GM20000 (cell line): ENCODE data around the gene ASTN1.
"Not testable (repeated sequence)": the region's sequence is repeated elsewhere in the genome, so short reads cannot be mapped to it uniquely, and the experiment has no call there.

Experiments
- DNase-seq: peaks from one replicate; pipeline ENCODE4 v3.0.0; 2012; ENCODE audit warnings: low spot score
- TF ChIP-seq, protein P1 (sequence below): IDR thresholded peaks from 2 replicates; pipeline ENCODE4 v1.5.1; 2012; ENCODE audit warnings: mild to moderate bottlenecking, control low read depth; ENCODE audit errors: extremely low read depth, missing control alignments

Gene ASTN1

DNA sequence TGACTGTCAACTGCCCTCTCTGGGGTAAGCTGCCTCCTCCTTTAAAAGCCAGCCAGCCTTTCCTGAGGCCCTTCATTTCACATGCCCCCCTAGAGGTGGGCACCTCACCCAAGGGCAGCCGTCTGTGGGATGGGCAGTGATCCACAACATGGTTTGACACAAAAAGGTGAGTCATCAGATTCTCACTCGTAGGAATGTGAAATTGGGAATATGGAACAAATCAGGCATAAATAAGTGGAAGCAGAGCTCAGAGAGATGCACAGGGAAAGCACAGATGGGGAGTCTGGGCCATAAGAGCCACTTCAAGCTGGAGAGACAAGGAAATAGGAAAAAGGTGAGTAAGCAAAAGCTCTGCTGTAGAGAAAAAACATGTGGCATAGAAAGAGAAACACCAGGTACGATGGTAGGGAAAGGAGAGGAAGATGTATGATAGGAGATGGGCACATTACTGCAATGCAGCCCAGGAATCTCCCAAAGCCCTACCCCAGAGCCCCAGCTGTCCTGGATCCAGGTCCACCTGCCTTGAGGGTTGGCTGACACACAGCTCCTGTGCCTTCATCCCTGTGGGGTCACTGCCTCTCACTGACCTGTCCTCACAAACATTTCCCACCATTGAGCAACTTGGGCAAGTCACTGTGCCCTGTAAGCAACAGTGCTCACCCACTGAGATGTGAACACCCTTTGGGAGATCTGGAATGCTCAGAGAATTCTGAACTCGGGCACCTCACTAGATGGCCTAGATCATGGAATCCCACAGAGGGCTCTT lies 86.6 kb downstream of the ASTN1 start:
- DNase-seq: no peak
- TF ChIP-seq, protein P1, sequence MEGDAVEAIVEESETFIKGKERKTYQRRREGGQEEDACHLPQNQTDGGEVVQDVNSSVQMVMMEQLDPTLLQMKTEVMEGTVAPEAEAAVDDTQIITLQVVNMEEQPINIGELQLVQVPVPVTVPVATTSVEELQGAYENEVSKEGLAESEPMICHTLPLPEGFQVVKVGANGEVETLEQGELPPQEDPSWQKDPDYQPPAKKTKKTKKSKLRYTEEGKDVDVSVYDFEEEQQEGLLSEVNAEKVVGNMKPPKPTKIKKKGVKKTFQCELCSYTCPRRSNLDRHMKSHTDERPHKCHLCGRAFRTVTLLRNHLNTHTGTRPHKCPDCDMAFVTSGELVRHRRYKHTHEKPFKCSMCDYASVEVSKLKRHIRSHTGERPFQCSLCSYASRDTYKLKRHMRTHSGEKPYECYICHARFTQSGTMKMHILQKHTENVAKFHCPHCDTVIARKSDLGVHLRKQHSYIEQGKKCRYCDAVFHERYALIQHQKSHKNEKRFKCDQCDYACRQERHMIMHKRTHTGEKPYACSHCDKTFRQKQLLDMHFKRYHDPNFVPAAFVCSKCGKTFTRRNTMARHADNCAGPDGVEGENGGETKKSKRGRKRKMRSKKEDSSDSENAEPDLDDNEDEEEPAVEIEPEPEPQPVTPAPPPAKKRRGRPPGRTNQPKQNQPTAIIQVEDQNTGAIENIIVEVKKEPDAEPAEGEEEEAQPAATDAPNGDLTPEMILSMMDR: no peak

- TF ChIP-seq, protein P1: no peak
- DNase-seq: no peak
These were observed 87.5 kb downstream of the ASTN1 start for GRCh38 chr1:177077006-177077405.

- DNase-seq: not testable (repeated sequence)
These were observed 89.7 kb downstream of the ASTN1 start for GRCh38 chr1:177074811-177075210.

- DNase-seq: no peak
- TF ChIP-seq, protein P1: no peak
These were observed 95.0 kb downstream of the ASTN1 start for GRCh38 chr1:177069490-177069889.

- TF ChIP-seq, protein P1: no peak
- DNase-seq: no peak
These were observed 96.6 kb downstream of the ASTN1 start for GRCh38 chr1:177067752-177068410.

DNA sequence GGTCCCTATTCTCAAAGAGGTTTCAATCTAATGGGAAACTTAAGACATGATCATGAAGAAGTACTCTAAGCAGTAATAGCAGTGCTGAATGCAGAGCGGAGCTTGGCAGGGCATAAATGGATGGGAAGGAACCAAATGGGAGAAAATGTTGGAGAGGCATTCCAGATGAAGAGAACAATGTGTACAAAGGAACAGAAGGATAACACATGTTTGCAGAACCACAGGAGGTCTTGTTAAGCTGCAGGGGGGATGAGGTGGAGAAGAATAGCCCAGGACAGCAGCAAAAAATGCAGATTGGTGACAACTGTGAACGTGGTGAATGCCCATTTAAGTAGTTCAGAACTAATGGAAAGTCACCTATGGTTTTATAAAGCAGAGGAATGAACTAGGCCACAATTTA lies 99.1 kb downstream of the ASTN1 start:
- DNase-seq: no peak

GRCh38 chr1:177063648-177064047 lies 100.9 kb downstream of the ASTN1 start:
- DNase-seq: no peak
- TF ChIP-seq, protein P1: no peak

More for the DNA sequence above, 99.1 kb downstream of the ASTN1 start:
- TF ChIP-seq, protein P1: no peak
